LNCAP (cell line): ENCODE measurements around the gene HGFAC.

Experiments used
- CTCF ChIP-seq: fragments of 450-650 bp; IDR thresholded peaks from 2 replicates; pipeline ENCODE4 v1.5.1; 2017; ENCODE audit warnings: mild to moderate bottlenecking

HGFAC gene

DNA sequence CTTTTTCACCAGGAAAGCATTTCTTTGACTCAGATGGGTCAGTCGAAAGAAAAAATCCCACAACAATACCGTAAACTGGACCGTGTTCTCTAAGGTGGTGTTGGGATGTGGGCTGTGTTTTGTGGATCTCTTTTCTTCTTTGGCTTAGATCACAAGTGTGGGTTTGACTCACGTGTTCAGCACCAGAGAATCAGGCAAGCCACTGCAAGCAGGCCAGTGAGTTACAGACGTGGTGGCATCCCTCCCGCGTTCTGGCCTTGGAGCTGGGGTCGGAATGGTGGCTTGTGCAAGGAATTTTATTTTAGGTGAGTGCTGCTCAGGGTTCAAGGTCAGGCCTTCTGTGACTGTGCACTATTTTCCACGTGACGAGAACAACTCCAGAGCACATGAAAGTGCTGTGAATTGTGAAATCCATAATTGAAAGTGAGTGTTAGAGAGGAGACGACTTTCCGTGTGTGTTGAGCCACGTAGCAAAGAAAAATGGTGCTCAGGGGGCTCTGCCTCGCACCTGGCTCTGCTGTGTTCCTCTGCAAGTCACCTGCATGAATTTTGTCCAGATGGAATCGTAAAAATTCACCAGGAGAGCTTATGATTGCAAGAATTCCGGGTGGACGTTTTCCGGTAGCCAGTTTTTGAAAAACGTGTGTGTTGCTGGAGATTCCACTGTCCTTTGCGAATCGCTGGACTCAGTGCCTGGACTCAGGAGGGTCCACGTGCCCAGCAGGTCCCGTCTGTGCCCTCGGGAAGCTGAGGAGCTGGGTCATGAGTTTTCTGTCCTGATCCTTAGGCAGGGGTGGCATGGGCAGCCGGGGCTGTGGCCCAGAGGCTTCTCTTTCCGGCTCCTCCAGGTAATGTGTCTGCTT, 33.6 kb upstream of the HGFAC start:
- TF ChIP-seq CTCF, result no peak

GRCh38 chr4:3408793-3409330, 32.9 kb upstream of the HGFAC start:
- no peak for TF ChIP-seq CTCF

DNA sequence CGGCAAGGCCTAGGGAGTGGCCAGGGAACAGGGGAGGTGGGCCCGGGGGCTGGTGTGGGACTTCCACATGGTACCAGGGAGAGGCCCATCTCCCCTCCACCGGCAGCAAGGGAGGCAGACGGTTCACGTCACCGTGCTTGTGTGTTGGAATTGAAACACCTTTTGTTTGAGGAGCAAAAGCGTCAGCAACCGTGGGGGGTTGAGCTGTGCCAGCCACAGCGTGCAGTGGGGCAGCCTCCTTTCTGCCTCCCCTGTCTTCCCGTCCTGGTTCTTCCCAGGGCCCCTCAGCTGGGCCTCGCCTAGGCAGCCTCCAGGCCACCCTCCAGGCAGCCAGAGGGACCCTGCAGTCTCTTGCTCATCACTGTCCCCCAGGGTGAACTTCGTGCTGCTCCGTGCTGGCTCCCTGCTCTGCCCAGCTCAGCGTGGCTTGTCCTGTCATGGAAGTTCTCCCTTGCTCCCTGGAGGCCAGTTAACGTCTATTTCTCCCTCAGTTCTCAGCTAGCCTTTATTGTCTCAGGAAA, 32.1 kb upstream of the HGFAC start:
- TF ChIP-seq CTCF, result no peak

DNA sequence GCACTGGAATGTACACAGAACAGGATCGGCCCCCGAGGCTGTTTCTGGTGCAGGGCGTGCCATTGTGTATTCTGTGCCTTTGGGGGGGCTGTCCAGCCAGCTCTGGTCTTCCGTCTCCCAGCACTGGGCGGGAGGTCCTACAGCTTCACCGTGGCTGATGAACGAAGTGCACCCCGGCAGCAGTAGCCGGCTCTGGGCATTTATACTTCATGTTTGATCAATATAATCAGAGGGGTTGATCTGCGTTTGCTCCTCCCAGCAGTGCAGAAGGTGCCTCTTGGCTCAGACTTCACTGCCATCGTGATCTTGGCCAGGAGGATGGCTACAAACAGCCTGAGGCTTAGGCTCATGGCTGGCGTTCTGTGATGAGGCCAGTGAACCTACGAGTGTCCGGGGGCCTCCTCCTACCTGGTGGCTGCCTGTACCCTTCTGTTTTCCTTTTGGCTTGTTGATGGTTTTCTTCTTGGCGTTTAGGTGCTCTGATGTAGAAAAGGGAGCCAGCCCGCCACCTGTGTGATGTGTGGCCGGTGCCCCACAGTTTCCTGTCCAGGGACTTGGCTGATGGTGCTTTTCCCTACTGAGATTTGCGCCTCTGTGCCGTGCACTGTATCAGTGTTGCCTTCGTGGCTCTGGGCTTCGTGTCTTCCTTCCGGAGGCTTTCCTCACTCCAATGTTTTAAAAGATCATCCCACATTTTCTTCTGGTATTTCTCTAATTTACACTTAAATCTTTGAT, 31.2 kb upstream of the HGFAC start:
- no peak for TF ChIP-seq CTCF

DNA sequence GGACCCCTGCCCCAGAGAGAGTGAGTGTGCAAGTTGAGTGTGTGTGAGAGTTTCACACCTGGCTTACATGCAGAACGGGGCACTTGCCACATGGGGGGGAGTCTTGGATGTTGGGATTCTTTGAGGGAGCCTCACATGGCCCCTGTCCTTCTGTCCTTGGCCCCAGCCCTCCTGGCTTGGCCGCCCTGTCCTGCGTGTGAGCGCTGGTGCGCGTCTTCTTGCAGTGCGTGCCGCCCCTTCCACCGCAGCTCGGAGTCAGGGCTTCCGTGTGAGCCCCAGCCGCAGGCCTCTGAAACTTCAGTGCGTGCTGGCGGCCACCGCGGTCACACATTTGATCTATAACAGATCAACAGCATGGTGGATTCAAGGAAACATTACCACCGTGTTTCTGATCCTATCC, 30.1 kb upstream of the HGFAC start:
- TF ChIP-seq CTCF, result no peak

DNA sequence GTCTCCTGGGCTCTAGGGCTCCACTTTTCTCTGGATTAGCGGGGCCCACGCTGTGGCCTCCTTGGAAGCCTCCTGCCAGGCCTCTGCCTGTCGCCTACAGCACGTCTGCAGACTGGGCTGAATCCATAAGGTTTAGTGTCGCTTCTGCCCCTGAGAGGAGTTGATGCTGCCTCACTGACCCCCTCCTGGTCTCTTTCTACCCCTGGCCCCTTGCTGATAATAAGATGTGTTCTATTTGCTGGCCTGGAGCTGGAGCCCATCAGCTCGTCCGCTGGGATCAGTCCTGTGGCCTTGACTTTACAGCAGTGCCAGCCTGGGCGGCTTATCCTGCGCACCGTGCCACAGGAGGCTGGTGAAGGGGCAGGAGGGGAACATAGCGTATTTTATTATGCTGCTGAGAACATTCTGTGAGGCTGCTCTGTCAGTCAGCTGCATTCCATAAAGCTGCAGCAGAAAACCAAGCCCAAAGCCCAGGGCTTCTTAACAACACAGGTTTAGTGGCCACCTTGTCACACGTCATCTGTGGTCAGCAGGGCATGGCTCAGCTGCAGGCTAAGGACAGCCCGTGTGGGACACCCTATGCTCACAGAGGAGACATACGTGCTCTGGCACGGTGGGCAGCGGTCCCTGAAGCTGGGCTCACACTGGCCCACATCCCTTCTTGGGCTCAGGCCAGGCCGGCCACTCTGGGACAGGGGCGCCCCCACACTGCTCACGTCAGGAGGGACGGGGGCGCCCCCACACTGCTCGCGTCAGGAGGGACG, 29.3 kb upstream of the HGFAC start:
- TF ChIP-seq CTCF, result no peak

- no peak for TF ChIP-seq CTCF
These were observed 28.5 kb upstream of the HGFAC start for GRCh38 chr4:3413217-3413671.
